ENCODE measurements around the gene TJP3.

The TJP3 gene

GRCh38 chr19:3710265-3710812, 2.2 kb downstream of the TJP3 start:
- H3K27ac Mint-ChIP-seq, result no peak overlapping the region
- no peaks in the 10 kb centered on the region for H3K27me3 Mint-ChIP-seq
- no peaks in the 10 kb centered on the region for H3K9me3 Mint-ChIP-seq (ENCODE audit: low read depth)
- H3K4me1 Mint-ChIP-seq (ENCODE audit: low read depth), result peaks cover 5% of the 10 kb centered on the region
- H3K36me3 Mint-ChIP-seq, result no peaks in the 10 kb centered on the region
- H3K4me3 Mint-ChIP-seq, result no peak overlapping the region

DNA sequence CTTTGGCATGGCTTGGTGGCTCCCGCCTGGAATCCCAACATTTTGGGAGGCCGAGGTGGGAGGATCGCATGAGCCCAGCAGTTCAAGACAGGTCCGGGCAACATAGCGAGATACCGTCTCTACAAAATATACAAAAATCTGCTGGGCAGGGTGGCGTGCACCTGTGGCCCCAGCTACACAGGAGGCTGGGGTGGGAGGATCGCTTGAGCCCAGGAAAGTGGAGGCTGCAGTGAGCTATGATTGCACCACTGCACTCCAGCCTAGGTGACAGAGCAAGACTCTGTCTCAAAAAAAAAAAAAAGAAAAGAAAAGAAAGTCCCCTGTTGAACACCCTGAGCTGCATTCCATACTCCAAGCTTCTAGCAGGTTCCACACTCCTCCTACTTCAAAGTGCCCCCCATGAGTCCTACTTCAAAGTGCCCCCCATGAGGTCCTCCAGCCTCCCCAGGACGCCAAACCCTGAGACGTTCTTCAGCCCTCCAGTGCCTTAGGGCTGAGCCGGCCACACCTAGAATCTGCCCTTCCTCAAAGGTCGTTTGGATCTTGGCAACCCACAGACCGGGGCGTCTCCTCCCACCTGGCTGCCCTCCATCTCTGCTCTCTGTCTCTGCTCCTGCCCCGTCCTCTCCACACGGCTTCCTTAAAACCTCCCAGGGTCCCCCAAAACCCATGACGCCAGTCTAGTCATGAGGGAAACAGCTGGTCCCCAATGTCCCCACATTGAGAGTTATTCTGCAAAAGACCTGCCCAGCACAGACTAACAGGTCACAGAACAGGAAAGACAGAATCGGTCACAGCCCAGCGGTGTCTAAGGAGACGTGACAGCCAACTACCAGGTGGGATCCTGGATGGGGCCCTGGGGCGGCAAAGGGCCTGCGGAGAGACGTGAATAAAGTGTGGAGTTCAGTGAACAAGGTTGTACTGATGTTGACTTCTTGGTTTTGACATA, 4.8 kb downstream of the TJP3 start:
- H3K4me3 Mint-ChIP-seq, result no peak overlapping the region
- H3K36me3 Mint-ChIP-seq, result no peaks in the 10 kb centered on the region
- H3K27me3 Mint-ChIP-seq, result no peaks in the 10 kb centered on the region
- H3K9me3 Mint-ChIP-seq (ENCODE audit: low read depth), result no peaks in the 10 kb centered on the region
- H3K4me1 Mint-ChIP-seq (ENCODE audit: low read depth), result peaks cover 5% of the 10 kb centered on the region
- no peak overlapping the region for H3K27ac Mint-ChIP-seq

DNA sequence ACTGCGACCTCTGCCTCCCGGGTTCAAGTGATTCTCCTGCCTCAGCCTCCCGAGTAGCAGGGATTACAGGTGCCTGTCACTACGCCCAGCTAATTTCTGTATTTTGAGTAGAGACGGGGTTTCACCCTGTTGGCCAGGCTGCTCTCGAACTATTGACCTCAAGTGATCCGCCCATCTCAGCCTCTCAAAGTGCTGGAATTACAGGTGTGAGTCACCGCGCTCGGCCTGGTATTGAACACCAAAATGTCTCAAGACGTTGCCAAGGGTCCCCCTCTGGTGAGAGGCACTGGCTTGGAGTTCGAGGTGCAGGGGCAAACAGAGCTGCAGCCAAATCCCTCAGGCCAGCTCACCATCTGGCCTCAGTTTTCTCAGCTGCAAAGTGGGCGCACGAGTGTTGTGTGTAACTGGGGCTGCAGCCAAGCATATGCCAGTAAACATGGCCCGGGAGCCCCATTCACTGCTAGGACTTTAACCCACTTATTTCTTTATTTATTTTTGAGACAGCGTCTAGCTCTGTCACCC, 8.0 kb downstream of the TJP3 start:
- Mint-ChIP-seq H3K4me1 (ENCODE audit: low read depth) (peaks cover 7% of the 10 kb centered on the region), H3K9me3 (ENCODE audit: low read depth) (no peaks in the 10 kb centered on the region), H3K36me3 (no peaks in the 10 kb centered on the region), H3K27me3 (no peaks in the 10 kb centered on the region), H3K27ac (no peak overlapping the region), H3K4me3 (no peak overlapping the region)

- Mint-ChIP-seq H3K36me3 (no peaks in the 10 kb centered on the region), H3K27me3 (no peaks in the 10 kb centered on the region), H3K4me1 (ENCODE audit: low read depth) (peaks cover 8% of the 10 kb centered on the region), H3K9me3 (ENCODE audit: low read depth) (no peaks in the 10 kb centered on the region), H3K4me3 (no peak overlapping the region), H3K27ac (no peak overlapping the region)
Measured at GRCh38 chr19:3719868-3720267, 11.7 kb downstream of the TJP3 start.

DNA sequence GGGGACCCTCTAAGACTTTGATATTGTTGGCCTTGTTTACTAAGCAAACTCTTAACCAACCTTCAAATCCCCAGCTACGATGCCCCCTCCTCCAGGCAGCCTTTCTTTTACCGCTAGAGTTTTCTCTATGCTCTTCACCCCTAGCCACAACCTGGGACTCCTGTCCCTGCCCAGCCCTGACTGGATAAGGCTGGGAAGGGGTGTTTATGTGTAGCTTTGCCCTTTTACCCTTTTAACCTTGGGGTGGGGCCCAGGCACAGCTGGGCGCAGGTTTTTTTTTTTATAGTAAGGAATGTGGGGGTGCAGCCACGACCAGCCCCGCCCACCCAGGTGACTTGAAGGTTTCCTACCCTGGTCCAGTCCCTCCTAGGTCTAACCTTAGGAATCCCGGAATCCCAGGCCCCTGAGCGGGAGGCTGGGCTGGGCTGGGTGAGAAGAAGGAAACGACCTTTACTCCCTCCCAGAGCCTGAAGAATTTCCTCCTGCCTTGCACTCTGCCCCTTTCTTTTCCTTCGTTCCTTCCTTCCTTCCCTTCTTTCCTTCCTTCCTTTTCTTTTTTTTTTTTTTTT, 12.2 kb downstream of the TJP3 start:
- no peak overlapping the region for H3K27ac Mint-ChIP-seq
- H3K4me3 Mint-ChIP-seq, result no peak overlapping the region
- H3K27me3 Mint-ChIP-seq, result no peaks in the 10 kb centered on the region
- no peaks in the 10 kb centered on the region for H3K36me3 Mint-ChIP-seq
- H3K4me1 Mint-ChIP-seq (ENCODE audit: low read depth), result peaks cover 8% of the 10 kb centered on the region
- H3K9me3 Mint-ChIP-seq (ENCODE audit: low read depth), result no peaks in the 10 kb centered on the region

- H3K27ac Mint-ChIP-seq, result no peak overlapping the region
- no peaks in the 10 kb centered on the region for H3K27me3 Mint-ChIP-seq
- no peaks in the 10 kb centered on the region for H3K36me3 Mint-ChIP-seq
- peak overlapping the region; percentile 68 for H3K4me3 Mint-ChIP-seq
- H3K9me3 Mint-ChIP-seq (ENCODE audit: low read depth), result no peaks in the 10 kb centered on the region
- H3K4me1 Mint-ChIP-seq (ENCODE audit: low read depth), result peaks cover 8% of the 10 kb centered on the region
Measured at GRCh38 chr19:3721131-3721886, 13.1 kb downstream of the TJP3 start.

DNA sequence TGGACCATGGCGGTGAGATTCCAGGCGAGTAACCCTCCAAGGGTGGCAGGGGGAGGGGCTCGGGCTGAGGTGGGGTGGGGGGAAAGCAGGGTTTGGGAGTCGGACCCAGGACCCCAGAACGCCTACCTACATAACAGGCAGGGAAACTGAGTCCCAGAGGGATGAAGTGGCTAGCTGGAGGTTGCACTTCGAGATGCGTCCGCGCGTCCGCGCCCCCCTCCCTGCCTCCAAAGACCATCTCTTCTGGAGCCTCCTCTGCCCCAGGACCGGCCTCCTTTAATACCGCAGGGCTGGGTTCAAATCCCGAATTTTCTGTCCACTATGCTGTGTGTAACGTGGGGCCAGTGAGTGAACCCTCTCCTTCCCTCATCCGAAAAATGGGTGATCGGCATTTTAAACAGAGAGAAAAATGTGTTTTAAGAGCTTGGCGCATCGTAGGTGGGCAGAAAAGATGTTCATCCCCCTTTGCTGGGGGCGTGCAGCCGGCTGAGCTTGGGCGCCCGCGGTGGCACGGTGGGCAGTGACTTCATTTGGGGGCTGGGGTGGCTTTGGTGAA, 13.8 kb downstream of the TJP3 start:
- H3K36me3 Mint-ChIP-seq, result no peaks in the 10 kb centered on the region
- peak overlapping the region; percentile 78 for H3K4me3 Mint-ChIP-seq
- H3K4me1 Mint-ChIP-seq (ENCODE audit: low read depth), result peaks cover 8% of the 10 kb centered on the region
- no peaks in the 10 kb centered on the region for H3K9me3 Mint-ChIP-seq (ENCODE audit: low read depth)
- H3K27ac Mint-ChIP-seq, result no peak overlapping the region
- H3K27me3 Mint-ChIP-seq, result no peaks in the 10 kb centered on the region

DNA sequence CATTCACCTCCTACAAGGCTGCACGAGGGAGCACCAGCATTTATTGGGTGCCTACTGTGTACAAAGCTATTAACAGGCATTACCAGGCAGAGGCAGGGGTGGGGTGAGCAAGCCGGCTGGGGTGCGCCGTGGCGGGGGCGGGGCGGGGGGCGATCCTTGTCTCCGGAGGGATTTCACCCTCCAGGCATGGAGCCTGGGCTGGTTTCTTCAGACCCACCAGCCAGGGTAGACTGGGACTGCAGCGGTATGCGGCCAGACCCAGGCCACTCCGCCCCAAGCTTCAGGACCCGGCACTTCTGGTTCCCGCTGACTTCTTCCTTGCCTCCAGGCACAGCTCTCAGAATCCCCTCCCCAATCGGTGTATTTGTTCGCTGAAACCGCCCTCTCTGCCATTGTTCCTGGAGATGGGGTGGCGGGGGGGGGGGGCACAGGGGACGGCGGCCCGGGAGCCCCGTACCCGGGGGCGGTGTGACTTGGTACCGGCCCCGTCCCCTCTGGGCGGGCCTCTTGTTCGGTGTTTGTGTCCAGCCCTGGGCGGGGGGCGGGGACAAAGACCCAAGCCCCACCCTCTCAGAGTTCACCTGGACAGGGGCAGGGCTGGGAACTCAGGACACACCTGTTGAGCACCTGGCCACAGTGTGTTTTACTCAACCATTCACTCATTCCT, 14.4 kb downstream of the TJP3 start:
- Mint-ChIP-seq H3K27me3 (no peaks in the 10 kb centered on the region), H3K36me3 (no peaks in the 10 kb centered on the region), H3K27ac (no peak overlapping the region), H3K9me3 (ENCODE audit: low read depth) (no peaks in the 10 kb centered on the region), H3K4me1 (ENCODE audit: low read depth) (peaks cover 8% of the 10 kb centered on the region), H3K4me3 (peak overlapping the region; percentile 78)

DNA sequence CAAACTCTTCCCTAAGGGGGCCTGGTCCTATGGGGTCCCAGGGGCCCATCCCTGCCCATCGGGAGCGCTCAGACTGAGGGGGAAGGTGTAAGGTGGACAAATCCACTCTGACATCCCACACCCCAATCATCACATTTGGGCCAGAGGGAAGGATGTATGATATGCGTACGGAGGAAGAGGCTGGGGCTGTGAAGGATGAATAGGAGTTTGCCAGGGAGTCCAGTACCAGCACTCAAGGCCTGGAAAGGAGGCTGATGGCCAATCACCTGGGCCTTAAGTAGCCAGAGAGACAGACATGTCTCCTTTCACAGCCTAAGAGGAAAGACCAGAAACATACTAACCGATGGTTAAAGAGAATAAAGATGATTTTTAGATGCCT, 14.9 kb downstream of the TJP3 start:
- H3K27me3 Mint-ChIP-seq, result no peaks in the 10 kb centered on the region
- H3K4me3 Mint-ChIP-seq, result no peak overlapping the region
- H3K4me1 Mint-ChIP-seq (ENCODE audit: low read depth), result peaks cover 8% of the 10 kb centered on the region
- H3K36me3 Mint-ChIP-seq, result no peaks in the 10 kb centered on the region
- H3K9me3 Mint-ChIP-seq (ENCODE audit: low read depth), result no peaks in the 10 kb centered on the region
- H3K27ac Mint-ChIP-seq, result no peak overlapping the region

- Mint-ChIP-seq H3K27me3 (no peaks in the 10 kb centered on the region), H3K27ac (no peak overlapping the region), H3K4me1 (ENCODE audit: low read depth) (peaks cover 8% of the 10 kb centered on the region), H3K9me3 (ENCODE audit: low read depth) (no peaks in the 10 kb centered on the region), H3K4me3 (no peak overlapping the region), H3K36me3 (no peaks in the 10 kb centered on the region)
Measured at GRCh38 chr19:3723883-3724282, 15.7 kb downstream of the TJP3 start.

DNA sequence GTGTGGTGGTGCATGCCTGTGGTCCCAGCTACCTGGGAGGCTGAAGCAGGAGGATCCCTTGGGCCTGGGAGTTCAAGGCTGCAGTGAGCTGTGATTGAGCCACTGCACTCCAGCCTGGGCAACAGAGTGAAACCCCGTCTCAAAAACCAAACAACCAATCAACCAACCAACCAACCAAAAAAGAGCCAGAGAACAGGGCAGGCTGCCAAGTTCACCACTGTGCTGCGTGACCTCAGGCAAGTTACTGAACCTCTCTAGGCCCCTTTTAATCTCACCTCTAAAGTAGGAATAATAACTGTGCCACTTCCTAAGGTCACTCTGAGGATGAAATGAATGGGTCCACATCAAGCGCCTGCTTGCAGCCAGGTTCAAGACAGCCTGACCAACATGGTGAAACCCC, 16.9 kb downstream of the TJP3 start:
- Mint-ChIP-seq H3K27me3 (no peaks in the 10 kb centered on the region), H3K9me3 (ENCODE audit: low read depth) (no peaks in the 10 kb centered on the region), H3K4me3 (no peak overlapping the region), H3K27ac (no peak overlapping the region), H3K4me1 (ENCODE audit: low read depth) (peaks cover 8% of the 10 kb centered on the region), H3K36me3 (no peaks in the 10 kb centered on the region)

DNA sequence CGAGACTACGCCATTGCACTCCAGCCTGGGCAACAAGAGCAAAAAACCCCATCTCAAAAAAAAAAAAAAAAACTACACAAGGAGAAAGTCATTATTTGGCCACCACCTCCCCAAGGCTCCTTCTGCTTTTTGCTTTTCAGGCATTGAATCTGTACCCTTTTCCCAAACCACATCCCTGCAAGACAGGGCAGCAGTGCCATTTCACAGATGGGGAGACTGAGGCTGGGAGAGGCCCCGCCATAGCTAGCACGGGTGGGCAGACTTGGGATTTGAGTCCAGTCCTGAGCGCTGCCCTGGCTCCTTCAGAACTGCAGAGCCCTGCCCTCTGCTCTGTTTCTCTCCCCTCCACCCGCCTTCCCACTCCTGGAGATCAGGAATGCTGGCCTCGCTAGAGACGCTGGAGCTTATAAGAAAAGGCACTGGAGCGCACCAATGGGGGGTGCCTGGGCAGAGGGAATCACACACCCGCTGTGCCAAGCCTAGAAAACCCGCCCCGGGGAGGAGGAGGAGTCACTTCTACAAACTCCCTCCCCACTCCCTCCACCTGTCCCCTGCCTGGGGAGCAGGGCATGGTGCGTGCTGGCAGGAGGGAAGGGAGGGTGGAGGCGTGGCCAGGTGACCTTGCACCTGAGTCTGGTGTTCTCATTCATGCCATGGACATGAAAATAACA, 17.6 kb downstream of the TJP3 start:
- Mint-ChIP-seq H3K4me3 (no peak overlapping the region), H3K27ac (no peak overlapping the region), H3K9me3 (ENCODE audit: low read depth) (no peaks in the 10 kb centered on the region), H3K36me3 (no peaks in the 10 kb centered on the region), H3K4me1 (ENCODE audit: low read depth) (peaks cover 8% of the 10 kb centered on the region), H3K27me3 (no peaks in the 10 kb centered on the region)

GRCh38 chr19:3730457-3730958, 22.3 kb downstream of the TJP3 start:
- Mint-ChIP-seq H3K27ac (no peak overlapping the region), H3K9me3 (ENCODE audit: low read depth) (no peaks in the 10 kb centered on the region), H3K27me3 (no peaks in the 10 kb centered on the region), H3K4me3 (no peak overlapping the region), H3K4me1 (ENCODE audit: low read depth) (no peaks in the 10 kb centered on the region), H3K36me3 (no peaks in the 10 kb centered on the region)

DNA sequence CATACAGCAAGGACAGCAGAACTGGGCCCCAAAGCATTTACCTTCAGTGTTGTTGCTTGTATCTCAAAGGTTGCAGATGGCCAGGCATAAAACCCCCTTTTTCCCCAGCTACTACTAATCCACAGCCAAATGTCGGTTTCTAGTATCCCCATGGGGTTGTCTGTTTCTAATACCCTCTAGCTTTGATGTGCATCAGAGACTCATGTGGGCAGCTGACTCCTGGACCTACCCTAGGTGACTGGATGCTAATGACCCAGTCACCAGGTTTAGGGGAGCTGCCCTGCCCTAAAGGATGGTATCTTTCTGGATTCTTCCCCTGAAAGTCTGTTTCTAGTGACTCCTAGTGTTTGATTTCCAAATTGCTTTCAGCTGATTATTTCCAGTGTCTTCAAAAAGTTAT, 23.9 kb downstream of the TJP3 start:
- no peaks in the 10 kb centered on the region for H3K27me3 Mint-ChIP-seq
- no peaks in the 10 kb centered on the region for H3K4me1 Mint-ChIP-seq (ENCODE audit: low read depth)
- H3K4me3 Mint-ChIP-seq, result no peak overlapping the region
- H3K27ac Mint-ChIP-seq, result no peak overlapping the region
- no peaks in the 10 kb centered on the region for H3K9me3 Mint-ChIP-seq (ENCODE audit: low read depth)
- H3K36me3 Mint-ChIP-seq, result peaks cover 3% of the 10 kb centered on the region

Measured in activated naive CD8-positive, alpha-beta T cell (primary cell).